ENCODE results near the gene LRRC55.
A peak's percentile ranks its signal among the peaks of the same experiment; 100 is the strongest.

The LRRC55 gene

GRCh38 chr11:57224537-57224936, 42.8 kb downstream of the LRRC55 start:
- H3K4me3 ChIP-seq (ENCODE audit: control insufficient read depth, low read depth, low read length), result no peak overlapping the region
- TF ChIP-seq CTCF (conservative IDR thresholded peaks at IDR 0.05; ENCODE audit: control insufficient read depth, insufficient read depth, low read depth, low read length), result no peak
- peak; percentile 49 for DNase-seq (ENCODE audit: low read depth)

DNA sequence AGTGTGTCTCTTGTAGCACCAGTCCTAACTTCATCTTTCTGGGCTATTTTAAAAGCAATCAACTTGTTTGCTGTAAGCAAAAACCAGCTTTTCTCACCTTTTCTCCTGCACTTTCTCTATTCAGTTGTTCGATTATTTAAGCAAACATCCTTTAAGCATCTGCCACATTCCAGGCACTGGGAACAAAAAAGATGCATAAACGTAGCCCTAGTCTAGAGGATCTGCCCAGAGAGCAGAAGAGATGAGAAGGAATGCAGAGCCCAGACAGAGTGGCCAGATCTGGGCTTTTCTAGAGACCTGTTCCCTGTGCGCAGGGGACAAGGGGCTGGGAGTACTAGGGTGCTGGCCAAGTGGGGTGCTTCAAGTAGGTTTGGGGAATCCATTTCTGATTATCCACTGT, 46.8 kb downstream of the LRRC55 start:
- DNase-seq (ENCODE audit: low read depth), result no peak
- TF ChIP-seq CTCF (conservative IDR thresholded peaks at IDR 0.05; ENCODE audit: control insufficient read depth, insufficient read depth, low read depth, low read length), result no peak
- H3K4me3 ChIP-seq (ENCODE audit: control insufficient read depth, low read depth, low read length), result no peak overlapping the region

DNA sequence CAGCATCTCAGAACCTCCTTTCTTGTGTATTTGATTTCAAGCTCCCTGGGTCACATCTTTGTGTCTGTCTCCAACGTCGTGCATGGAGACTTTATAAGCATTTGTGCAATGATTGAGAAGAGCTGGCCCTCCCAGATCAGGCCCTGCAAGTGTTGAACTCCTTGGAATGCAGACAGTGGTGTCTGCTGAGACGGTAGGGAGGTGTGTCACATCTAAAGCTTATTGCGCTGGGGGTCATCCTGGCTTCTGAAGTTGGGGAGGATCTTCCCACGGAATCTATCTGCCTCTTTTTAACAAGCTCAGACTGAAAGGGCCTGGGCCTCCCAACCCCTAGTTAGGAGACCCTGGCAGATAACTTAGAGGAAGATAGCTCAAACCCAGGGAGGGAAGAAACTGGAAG, 48.6 kb downstream of the LRRC55 start:
- no peak for TF ChIP-seq CTCF (conservative IDR thresholded peaks at IDR 0.05; ENCODE audit: control insufficient read depth, insufficient read depth, low read depth, low read length)
- DNase-seq (ENCODE audit: low read depth), result no peak
- no peak overlapping the region for H3K4me3 ChIP-seq (ENCODE audit: control insufficient read depth, low read depth, low read length)

DNA sequence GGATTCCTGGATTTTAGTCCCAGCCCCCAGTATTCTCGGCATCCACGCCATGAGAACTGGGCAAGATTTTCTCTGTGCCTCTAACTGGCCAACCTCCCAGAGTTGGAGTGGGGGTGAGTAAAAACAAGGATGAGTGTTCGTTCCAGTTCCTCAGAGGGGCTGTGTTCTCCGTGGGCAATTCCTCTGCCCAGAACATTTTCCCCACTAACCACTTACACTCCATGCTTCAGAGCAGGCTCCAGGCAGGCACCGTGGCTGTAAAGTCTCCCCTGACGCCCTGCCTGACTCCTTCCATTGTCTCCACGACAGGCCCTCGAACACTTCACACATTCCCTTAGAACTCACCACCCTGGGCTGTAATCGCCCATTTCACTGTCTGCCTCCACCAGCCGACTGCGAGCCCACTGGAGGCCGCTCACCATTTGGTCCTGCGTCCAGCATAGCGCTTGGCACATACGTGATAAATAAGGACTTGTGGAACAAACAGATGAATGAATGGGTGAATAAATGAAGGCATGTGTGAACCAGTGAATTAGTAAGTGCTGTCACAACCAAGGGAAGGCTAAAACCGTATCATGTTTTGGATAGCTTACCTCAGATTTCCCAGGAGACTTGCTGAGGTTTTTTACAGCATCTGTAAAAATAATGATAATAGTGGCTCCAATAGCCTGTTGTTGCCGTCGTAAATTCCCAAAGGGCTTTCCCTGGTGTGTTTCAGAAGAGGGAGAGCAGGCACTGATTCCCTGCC, 49.2 kb downstream of the LRRC55 start:
- H3K4me3 ChIP-seq (ENCODE audit: control insufficient read depth, low read depth, low read length), result no peak overlapping the region
- TF ChIP-seq CTCF (conservative IDR thresholded peaks at IDR 0.05; ENCODE audit: control insufficient read depth, insufficient read depth, low read depth, low read length), result no peak
- DNase-seq (ENCODE audit: low read depth), result peak; percentile 30

- no peak for DNase-seq (ENCODE audit: low read depth)
- TF ChIP-seq CTCF (conservative IDR thresholded peaks at IDR 0.05; ENCODE audit: control insufficient read depth, insufficient read depth, low read depth, low read length), result no peak
- no peak overlapping the region for H3K4me3 ChIP-seq (ENCODE audit: control insufficient read depth, low read depth, low read length)
Observed at GRCh38 chr11:57231539-57232253, 49.9 kb downstream of the LRRC55 start.

- H3K4me3 ChIP-seq (ENCODE audit: control insufficient read depth, low read depth, low read length), result no peak overlapping the region
- no peak for DNase-seq (ENCODE audit: low read depth)
- no peak for TF ChIP-seq CTCF (conservative IDR thresholded peaks at IDR 0.05; ENCODE audit: control insufficient read depth, insufficient read depth, low read depth, low read length)
Observed at GRCh38 chr11:57233702-57234101, 51.9 kb downstream of the LRRC55 start.

Measured in fibroblast of mammary gland (primary cell).